Right ventricle myocardium inferior (tissue), 1 donor: ENCODE measurements around the gene FAM78A. TPM values are rescaled to one million over a fixed set of nuclear protein-coding genes. Genes with fewer than 3 reads are reported as not detected.

Source experiments
- ATAC-seq: fragments of 200-7000 bp; cut with Tn5 transposase; one replicate; pipeline ENCODE4 v1.9.1; 2020; ENCODE audit warnings: mild to moderate bottlenecking, moderate library complexity
- DNase-seq: peaks from one replicate; pipeline ENCODE4 v3.0.0; 2021; ENCODE audit errors: missing footprints
- intact Hi-C: fragments of 100-400 bp; cut with DNase I; formaldehyde crosslinking; loops from one replicate; pipeline ENCODE4 v1.11.0; 2022
- total RNA-seq: library from RNA; stranded (reverse); fragmentation: NEBNext Ultra II Directional; extraction: Animal tissue kit (Norgen Biotek cat#: 25700); gene quantifications from one replicate; pipeline ENCODE4 v1.2.1, GENCODE V29; 2021
- donor health status: DM: no; HTN: yes; CAD: no; lungs with severe emphysema.

Gene FAM78A
- total RNA-seq, 1 donor from 2014 or later: 62.9 TPM

DNA sequence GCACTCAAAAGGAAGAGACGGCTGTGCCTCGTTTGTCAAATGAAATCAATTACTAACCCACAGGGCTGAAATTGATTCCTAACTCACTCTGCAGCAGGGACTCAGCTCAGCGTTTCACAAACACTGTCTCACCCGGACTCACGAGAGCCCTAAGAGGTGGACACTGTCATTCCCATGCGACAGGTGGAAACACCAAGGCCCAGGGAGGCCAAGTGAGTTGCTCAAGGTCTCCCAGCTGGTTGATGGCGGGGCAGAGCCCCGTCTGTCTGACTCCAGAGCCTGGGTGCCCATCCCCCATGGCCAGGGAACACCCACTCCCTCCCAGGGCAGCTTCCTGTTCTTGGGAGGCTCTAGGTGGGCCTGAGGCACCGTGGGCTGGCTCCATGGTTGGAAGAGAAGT, 11.9 kb upstream of the FAM78A start:
- ATAC-seq (no peak), DNase-seq (no peak)
- intact Hi-C loops: no loop called here

- no peak for DNase-seq
- intact Hi-C loops: no loop called here
- no peak for ATAC-seq
These were observed 11.0 kb upstream of the FAM78A start for GRCh38 chr9:131287359-131287758.

DNA sequence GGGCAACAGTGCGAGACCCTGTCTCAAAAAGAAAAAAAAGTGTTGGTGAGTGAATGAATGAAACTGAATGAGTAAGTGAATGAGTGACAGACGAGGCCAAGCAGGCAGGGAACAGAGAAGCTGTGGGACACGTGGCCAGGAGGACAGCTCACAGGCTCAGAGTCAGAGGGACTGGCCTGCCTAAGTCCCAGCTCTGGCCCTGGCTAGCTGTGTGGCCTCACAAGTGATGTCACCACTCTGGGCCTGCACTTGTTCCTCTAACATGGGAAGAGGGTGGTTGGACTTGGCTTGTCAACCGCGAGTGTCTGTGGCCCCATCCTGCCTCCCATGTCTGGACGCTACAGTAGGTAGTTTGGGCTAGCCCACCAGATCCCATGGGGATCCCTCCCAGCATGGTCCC, 8.5 kb upstream of the FAM78A start:
- intact Hi-C loops: no loop called here
- no peak for DNase-seq
- no peak for ATAC-seq

- DNase-seq: peak; percentile 69
- intact Hi-C loops: no loop called here
These were observed 6.5 kb upstream of the FAM78A start for GRCh38 chr9:131282688-131283422.

DNA sequence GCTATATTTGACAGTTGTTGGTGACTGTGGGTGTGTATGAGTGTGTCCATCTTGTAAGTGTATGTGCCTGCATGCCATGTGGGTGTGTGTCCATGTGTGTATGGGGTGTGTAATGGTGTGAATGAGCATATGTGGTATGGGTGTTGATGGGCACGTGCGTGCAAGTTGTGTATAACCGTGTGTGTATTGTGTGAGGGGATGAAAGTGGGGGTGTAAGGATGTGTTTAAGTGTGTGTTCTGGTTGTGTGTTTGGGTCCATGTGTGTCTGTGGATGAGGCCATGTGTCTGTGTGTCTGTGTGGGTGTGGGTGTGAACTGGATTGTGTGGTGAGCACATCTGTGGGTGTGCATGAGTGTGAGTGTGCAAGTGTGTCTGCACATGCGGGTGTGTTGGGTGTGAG, 5.9 kb upstream of the FAM78A start:
- intact Hi-C loops: no loop called here
- ATAC-seq: no peak
- DNase-seq: peak; percentile 30

More at GRCh38 chr9:131282688-131283422, 6.5 kb upstream of the FAM78A start:
- ATAC-seq: peak; percentile 59

DNA sequence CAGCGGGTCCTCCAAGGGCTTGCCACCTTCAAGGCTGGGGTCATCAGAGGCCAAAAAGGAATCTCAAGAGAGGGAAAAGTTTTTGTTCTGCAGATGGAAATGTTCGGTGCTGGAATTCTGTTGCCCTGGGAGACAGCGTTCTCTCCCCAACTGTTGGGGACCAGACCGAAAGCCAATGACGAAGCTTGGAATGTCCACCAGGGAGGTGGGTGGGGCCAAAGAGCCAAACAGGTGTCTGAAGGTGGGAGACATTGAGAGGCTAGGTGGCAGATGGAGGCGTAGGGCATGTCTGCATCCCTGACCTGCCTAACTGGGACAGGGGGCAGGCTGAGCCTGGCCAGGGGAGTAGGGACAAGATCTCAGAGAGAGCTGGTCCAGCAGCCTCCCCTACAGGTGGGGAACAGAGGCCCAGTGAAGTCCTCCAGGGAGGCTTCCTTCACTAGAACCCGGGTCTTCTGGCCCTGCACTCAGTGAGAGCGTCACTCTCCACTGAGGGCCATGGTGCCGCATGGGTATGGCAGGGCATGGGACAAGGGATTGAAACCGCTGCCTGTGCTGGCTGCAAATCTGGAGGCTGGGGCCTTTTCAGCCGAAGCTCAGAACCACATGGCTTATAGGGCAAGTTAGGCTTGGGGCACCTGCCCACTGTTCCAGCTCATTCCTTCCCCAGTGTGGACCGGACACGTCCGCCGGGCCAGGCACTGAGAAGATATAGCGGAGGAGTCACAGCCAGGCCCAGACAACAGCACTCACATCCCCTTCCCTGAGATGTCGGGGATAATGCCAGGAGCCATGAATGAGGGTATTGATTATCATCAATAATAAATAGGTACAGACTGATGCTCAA, 5.0 kb upstream of the FAM78A start:
- DNase-seq: peak; percentile 41
- no peak for ATAC-seq
- intact Hi-C loops: no loop called here

GRCh38 chr9:131280660-131281059, 4.3 kb upstream of the FAM78A start:
- intact Hi-C loops: no loop called here
- ATAC-seq (no peak), DNase-seq (no peak)

DNA sequence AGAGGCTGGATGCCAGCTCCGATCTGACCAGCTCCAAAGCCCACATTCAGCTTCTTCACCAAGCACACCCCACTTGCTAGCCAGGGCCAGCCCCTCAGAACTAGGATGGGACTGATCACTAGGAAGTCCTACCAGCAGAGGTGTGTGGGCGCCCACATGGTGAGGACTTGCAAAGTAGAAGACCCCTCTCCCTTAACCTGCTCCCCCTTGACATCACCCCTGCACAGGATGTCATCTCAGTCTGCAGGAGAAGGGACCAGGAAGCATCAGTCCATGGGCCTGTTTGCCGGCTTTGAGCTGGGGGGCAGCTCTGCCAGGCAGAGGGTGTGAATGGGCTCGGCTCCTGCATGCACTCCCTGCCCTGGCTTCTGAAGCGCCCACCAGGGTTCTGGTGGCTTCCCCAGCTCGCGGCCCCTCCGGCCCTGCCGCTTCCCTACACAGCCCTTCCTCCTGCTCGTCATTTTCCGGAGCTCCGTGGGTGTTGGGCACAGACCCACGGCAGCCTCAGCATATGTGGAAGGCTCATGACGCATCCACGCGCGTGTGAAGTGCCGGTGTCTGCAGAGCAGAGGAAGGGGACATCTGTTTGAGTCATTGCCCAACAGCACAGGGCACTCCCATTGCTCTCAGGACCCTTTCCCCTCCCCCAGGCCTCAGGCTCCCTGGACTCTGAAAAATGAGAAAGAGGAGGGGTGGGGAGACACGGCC, 3.7 kb upstream of the FAM78A start:
- intact Hi-C loops: loop anchor here (2.0 kb wide), 1 partner anchor 55 kb away; no protein-coding TSS in a partner anchor
- peak; percentile 72 for DNase-seq

GRCh38 chr9:131279196-131279862, 3.0 kb upstream of the FAM78A start:
- ATAC-seq: peak; percentile 11
- peak; percentile 68 for DNase-seq
- intact Hi-C loops: loop anchor here (2.0 kb wide), 1 partner anchor 55 kb away; no protein-coding TSS in a partner anchor

More for the DNA sequence above, 3.7 kb upstream of the FAM78A start:
- ATAC-seq: no peak

DNA sequence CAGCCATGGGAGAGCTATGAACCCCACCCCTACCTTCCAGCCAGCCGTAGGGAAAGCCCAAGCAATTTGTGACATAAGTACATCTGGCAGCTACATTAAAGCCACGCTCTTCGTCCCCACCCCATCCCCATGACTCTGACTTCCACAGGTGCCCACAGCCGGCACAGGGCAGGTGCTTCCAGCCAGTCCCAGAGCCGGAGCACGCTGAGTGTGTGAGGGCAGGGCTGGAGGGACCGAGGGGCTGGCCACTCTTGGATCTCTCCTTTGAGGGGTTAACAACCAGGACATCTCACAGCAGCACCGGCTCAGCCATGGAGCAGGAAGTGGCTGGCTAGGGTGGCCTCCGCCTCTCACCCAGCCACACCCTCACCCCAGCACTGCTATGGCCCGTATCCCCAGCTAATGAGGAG, 2.4 kb upstream of the FAM78A start:
- intact Hi-C loops: loop anchor here (2.0 kb wide), 1 partner anchor 56 kb away; no protein-coding TSS in a partner anchor
- DNase-seq: peak; percentile 65
- ATAC-seq: no peak

DNA sequence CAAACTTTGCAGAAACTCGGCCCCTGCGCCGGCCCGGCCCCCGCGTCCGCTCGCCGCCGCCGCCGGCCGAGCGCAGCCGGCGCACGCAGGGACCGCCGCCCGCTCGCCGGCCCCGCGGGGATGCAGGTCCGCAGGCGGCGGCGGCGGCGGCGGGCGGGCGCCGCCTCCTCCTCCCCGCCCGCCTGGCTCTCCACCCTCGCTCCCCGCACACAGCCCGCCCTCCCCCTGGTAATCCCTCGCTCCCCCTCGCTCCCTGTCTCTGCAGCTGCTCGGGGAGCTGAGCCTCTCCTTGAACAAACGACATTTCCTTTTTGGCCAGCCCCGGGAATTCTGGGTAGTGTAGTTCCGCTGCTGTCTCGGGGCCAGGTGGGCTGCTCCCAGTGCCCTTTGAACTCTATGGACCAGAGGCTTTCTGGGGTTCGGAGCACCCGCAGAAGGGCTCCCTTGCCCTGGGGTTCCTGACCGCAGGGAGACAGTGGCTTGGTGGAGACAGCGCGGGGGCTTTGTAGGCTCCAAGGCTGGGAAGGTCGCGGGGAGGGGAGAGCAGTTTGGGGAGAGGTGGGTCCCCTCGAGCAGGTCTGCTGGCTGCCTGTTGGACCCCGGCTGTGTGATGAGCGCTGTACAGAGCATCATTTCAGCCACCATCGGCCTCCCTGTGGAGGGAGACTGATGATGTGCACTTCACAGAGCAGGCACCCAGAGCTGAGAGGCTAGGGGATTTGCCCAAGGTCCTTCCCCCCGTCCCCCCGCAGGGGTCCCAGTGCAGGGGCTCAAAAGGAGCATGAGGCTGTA, 1.8 kb upstream of the FAM78A start:
- DNase-seq: peak; percentile 90
- intact Hi-C loops: loop anchor here (2.0 kb wide), 1 partner anchor 57 kb away; no protein-coding TSS in a partner anchor
- ATAC-seq: peak; percentile 66

- no peak for ATAC-seq
- intact Hi-C loops: no loop called here
- DNase-seq: no peak
These were observed 1.1 kb upstream of the FAM78A start for GRCh38 chr9:131277287-131277909.

DNA sequence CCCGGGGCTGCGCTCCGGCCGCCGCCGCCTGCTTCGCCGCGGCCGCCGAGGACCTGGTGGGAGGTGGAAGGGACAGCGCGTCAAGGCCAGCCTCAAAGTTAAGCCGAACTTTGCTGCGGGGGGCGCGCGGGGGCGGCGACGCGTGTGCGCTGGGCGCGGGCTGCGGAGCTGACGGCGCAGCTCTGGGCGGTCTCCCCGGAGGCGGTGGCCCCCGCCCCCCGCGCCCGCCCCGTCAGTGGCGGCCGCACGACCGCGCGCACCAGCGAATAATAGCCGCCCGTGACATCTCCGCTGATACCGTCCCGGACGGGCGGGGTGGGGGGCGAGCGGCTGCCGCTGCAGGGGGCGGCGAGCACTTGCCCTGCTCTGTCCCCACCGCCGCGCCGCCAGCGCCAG, 579 bp upstream of the FAM78A start:
- intact Hi-C loops: no loop called here
- ATAC-seq: peak; percentile 6
- no peak for DNase-seq

DNA sequence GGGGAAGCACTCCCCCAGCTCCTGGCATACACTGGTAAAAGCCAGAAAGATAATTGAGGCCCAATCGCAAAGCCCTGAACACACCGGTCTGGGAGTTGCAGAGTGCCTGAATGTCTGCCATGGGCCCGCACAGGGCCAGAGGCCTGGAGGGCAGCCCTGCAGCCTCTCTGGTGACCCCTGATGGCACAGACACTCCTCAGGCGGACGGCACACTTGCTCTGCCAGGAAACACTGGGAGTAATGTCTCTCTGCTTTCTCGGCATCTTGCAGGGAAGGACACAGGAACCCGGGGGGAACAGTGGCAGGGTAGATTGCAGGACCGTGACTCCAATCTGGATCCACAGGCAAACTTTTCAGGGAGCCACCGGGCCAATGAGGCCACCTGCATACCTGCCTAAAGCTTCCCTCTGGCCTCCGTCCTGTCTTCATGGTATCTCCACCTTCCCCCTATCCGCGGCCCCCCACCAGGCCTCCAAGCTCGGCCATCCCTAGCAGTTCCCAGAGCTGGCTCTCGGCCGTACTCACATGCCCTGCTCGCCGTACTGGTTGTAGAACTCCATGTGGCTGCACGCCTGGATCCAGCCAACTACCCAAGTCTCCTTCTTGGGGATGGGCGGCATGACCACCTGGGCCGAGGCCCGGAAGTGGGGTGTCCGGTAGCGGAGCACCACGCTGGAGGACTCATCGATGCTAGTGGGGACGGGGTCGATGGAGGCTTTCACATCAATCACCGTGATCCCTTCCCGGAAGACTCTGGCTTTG, 797 bp downstream of the FAM78A start:
- ATAC-seq (peak; percentile 58), DNase-seq (peak; percentile 76)
- intact Hi-C loops: loop anchor here (2.0 kb wide), 2 partner anchors 37 to 97 kb away; no protein-coding TSS in a partner anchor

DNA sequence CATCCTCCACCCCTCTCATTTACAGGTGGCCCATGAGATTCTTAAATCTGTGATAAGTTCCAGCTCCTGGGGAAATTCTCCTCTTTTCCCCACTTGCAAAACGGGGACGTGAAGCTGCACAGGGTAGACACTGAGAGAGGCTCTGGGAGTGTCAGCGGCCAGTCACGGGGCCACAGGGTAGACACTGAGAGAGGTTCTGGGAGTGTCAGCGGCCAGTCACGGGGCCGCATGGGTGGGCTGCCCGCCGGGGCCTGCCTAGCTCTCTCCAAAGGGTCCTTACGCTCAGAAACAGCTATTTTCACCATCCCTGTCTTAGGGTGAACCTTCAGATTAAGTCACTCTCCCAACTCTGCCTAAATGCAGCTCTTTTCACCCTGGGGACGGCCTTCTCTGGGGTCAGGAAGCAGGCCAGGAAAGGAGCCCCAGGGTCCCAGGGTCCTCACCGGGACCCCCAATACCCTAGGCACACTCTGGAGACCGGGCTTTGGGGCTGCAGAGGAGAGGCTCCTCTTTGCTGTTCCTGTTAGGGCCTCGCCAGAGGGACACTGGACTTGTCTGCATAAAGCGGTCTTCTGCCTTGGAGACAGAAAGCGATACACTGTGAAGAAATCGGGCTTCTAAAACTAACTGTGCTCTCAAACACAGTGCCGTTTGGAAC, 1.5 kb downstream of the FAM78A start:
- intact Hi-C loops: loop anchor here (2.0 kb wide), 2 partner anchors 36 to 96 kb away; no protein-coding TSS in a partner anchor
- peak; percentile 83 for DNase-seq

More for the DNA sequence above, 1.5 kb downstream of the FAM78A start:
- peak; percentile 44 for ATAC-seq
